Progenitor cell of endocrine pancreas (in vitro differentiated cells): ENCODE data around the gene PHOX2B. TPM values are rescaled to one million over a fixed set of nuclear protein-coding genes. Genes with fewer than 3 reads are reported as not detected.

Source experiments
- DNase-seq: peaks from one replicate; pipeline ENCODE4 v3.0.0; 2021; ENCODE audit warnings: low spot score; ENCODE audit not compliant: unreplicated experiment
- H3K27ac Mint-ChIP-seq: 2 replicates; pipeline ENCODE4 v1.8.0; 2021; ENCODE audit warnings: mild to moderate bottlenecking, moderate library complexity, mixed read lengths
- H3K27me3 Mint-ChIP-seq: 2 replicates; pipeline ENCODE4 v1.8.0; 2021; ENCODE audit warnings: mixed read lengths
- H3K36me3 Mint-ChIP-seq: 2 replicates; pipeline ENCODE4 v1.8.0; 2022; ENCODE audit warnings: mixed read lengths; ENCODE audit not compliant: insufficient read depth
- H3K4me1 Mint-ChIP-seq: 2 replicates; pipeline ENCODE4 v1.8.0; 2021; ENCODE audit warnings: low read depth, mixed read lengths
- H3K4me3 Mint-ChIP-seq: 2 replicates; pipeline ENCODE4 v1.8.0; 2021; ENCODE audit warnings: low read depth, mild to moderate bottlenecking, moderate library complexity, mixed read lengths
- H3K9me3 Mint-ChIP-seq: 2 replicates; pipeline ENCODE4 v1.8.0; 2021; ENCODE audit warnings: low read depth, mixed read lengths
- CTCF ChIP-seq: fragments of 200-600 bp; sonication (generic); IDR thresholded peaks from one replicate; pipeline ENCODE4 v1.5.0; 2021; ENCODE audit warnings: antibody characterized with exemption, mild to moderate bottlenecking; ENCODE audit not compliant: unreplicated experiment
- total RNA-seq: library from RNA; stranded (reverse); gene quantifications from 2 replicates; pipeline ENCODE4 v1.2.1, GENCODE V29; 2021

The PHOX2B gene
- total RNA-seq, 1 donor from 2014 or later, result not detected

GRCh38 chr4:41709844-41710481 lies 38.6 kb downstream of the PHOX2B start:
- H3K36me3 Mint-ChIP-seq, result no peaks in the 10 kb centered on the region
- H3K4me1 Mint-ChIP-seq, result no peaks in the 10 kb centered on the region
- peaks cover 3% of the 10 kb centered on the region for H3K9me3 Mint-ChIP-seq
- peaks cover 34% of the 10 kb centered on the region for H3K27me3 Mint-ChIP-seq
- H3K4me3 Mint-ChIP-seq, result no peak overlapping the region
- DNase-seq, result no peak
- no peak for TF ChIP-seq CTCF
- no peak overlapping the region for H3K27ac Mint-ChIP-seq

- Mint-ChIP-seq H3K27me3 (peaks cover 65% of the 10 kb centered on the region), H3K9me3 (no peaks in the 10 kb centered on the region), H3K4me1 (no peaks in the 10 kb centered on the region), H3K27ac (no peak overlapping the region), H3K36me3 (no peaks in the 10 kb centered on the region), H3K4me3 (no peak overlapping the region)
- DNase-seq, result no peak
- TF ChIP-seq CTCF, result no peak
Measured at GRCh38 chr4:41703785-41704184, 44.7 kb downstream of the PHOX2B start.

- Mint-ChIP-seq H3K9me3 (no peaks in the 10 kb centered on the region), H3K27ac (no peak overlapping the region), H3K27me3 (peaks cover 70% of the 10 kb centered on the region), H3K4me1 (no peaks in the 10 kb centered on the region), H3K36me3 (no peaks in the 10 kb centered on the region), H3K4me3 (no peak overlapping the region)
- DNase-seq, result no peak
- TF ChIP-seq CTCF, result no peak
Measured at GRCh38 chr4:41702770-41703169, 45.8 kb downstream of the PHOX2B start.

- Mint-ChIP-seq H3K9me3 (no peaks in the 10 kb centered on the region), H3K27me3 (peaks cover 66% of the 10 kb centered on the region), H3K36me3 (no peaks in the 10 kb centered on the region), H3K4me1 (no peaks in the 10 kb centered on the region), H3K4me3 (no peak overlapping the region), H3K27ac (no peak overlapping the region)
- no peak for TF ChIP-seq CTCF
- no peak for DNase-seq
Measured at GRCh38 chr4:41701983-41702382, 46.5 kb downstream of the PHOX2B start.

- no peak for DNase-seq
- H3K36me3 Mint-ChIP-seq, result no peaks in the 10 kb centered on the region
- peak overlapping the region; percentile 27 for H3K27ac Mint-ChIP-seq
- no peaks in the 10 kb centered on the region for H3K9me3 Mint-ChIP-seq
- TF ChIP-seq CTCF, result no peak
- no peak overlapping the region for H3K4me3 Mint-ChIP-seq
- no peaks in the 10 kb centered on the region for H3K4me1 Mint-ChIP-seq
- peaks cover 31% of the 10 kb centered on the region for H3K27me3 Mint-ChIP-seq
Measured at GRCh38 chr4:41696763-41697162, 51.8 kb downstream of the PHOX2B start.
